OCI-LY3 (cell line): ENCODE data around the gene TSPAN9.

Experiments
- H2AFZ ChIP-seq: fragments of 200-600, 300-600 bp; shearing (Covaris generic); 2 replicates; pipeline ENCODE4 v1.6.0; 2014; ENCODE audit warnings: antibody characterized with exemption, low read depth, low read length
- H3K27ac ChIP-seq: fragments of 200-600, 300-600 bp; sonication (generic); 2 replicates; pipeline ENCODE4 v1.5.1; 2014; ENCODE audit warnings: mild to moderate bottlenecking, low read length, moderate library complexity, mixed read lengths
- H3K27me3 ChIP-seq: fragments of 200-600, 300-600 bp; sonication (generic); 2 replicates; pipeline ENCODE4 v1.6.1; 2014; ENCODE audit warnings: low read depth, low read length, mixed read lengths
- H3K36me3 ChIP-seq: fragments of 200-600, 300-600 bp; sonication (generic); replicated peaks from 2 replicates; pipeline ENCODE3; 2014; ENCODE audit warnings: low read depth, low read length, mixed read lengths
- H3K4me1 ChIP-seq: fragments of 300-600, 200-600 bp; sonication (generic); 2 replicates; pipeline ENCODE4 v1.6.1; 2014; ENCODE audit warnings: low read length, mixed read lengths
- H3K4me2 ChIP-seq: fragments of 200-600, 300-600 bp; sonication (generic); 2 replicates; pipeline ENCODE4 v1.6.1; 2014; ENCODE audit warnings: low read length, mixed read lengths
- H3K4me3 ChIP-seq: fragments of 300-600, 200-600 bp; sonication (generic); 2 replicates; pipeline ENCODE4 v1.5.1; 2014; ENCODE audit warnings: antibody characterized with exemption, mild to moderate bottlenecking, low read length, moderate library complexity
- H3K79me2 ChIP-seq: fragments of 300-600, 200-600 bp; shearing (Covaris generic); 2 replicates; pipeline ENCODE4 v1.6.1; 2014; ENCODE audit warnings: mild to moderate bottlenecking, low read length, mixed read lengths
- H3K9ac ChIP-seq: fragments of 300-600, 200-600 bp; shearing (Covaris generic); 2 replicates; pipeline ENCODE4 v1.6.0; 2014; ENCODE audit warnings: mild to moderate bottlenecking, low read length, moderate library complexity
- H3K9me3 ChIP-seq: fragments of 200-600, 300-600 bp; shearing (Covaris generic); 2 replicates; pipeline ENCODE4 v1.6.1; 2014; ENCODE audit warnings: low read length, mixed read lengths; ENCODE audit not compliant: insufficient read depth
- H4K20me1 ChIP-seq: fragments of 200-600, 300-600 bp; sonication (generic); 2 replicates; pipeline ENCODE4 v1.6.1; 2016; ENCODE audit warnings: low read length, mixed read lengths; ENCODE audit not compliant: insufficient read depth
- CTCF ChIP-seq: fragments of 200-600, 300-600 bp; sonication (generic); IDR thresholded peaks from 2 replicates; pipeline ENCODE4 v1.5.1; 2014; ENCODE audit warnings: antibody characterized with exemption, low read length, low read depth
- EZH2phosphoT487 ChIP-seq: fragments of 200-600 bp; shearing (Covaris generic); IDR thresholded peaks from 2 replicates; pipeline ENCODE4 v1.6.1; 2018; ENCODE audit warnings: antibody characterized with exemption, mixed run types, low read depth

TSPAN9 gene

GRCh38 chr12:3276226-3276625 lies 199.0 kb downstream of the TSPAN9 start:
- no peak overlapping the region for H3K4me2 ChIP-seq
- no peak overlapping the region for H2AFZ ChIP-seq
- no peak for TF ChIP-seq CTCF
- TF ChIP-seq EZH2phosphoT487: no peak

DNA sequence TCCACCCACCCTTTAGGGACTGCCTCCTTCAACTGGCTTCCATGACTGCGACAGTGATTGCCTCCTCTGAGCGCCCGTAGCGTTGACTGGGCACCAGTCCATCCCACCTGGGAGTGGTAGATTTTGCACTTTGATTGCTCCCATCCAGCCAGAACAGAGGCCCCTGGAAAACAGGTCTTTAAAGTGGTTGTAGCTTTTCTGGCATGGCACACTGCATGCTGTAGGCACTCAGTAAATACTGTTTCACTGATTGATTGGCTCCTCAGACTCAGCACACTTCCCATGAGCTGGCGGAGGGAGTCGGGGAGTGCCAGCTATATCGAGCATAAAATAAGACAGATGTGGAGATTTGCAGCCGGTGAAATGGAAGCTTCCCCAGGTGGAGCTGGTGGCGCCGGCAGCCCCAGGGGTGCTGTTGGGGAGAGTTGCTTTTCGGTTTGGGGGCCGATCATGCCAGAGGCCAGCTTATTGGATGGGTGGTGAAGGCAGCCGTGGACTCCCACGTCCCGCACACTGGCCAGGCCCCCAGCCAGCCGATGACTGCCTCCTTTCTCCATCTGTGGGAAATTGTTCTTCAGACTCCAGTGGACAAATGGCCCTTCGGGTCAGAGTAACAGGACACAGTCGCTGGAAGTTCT lies 200.2 kb downstream of the TSPAN9 start:
- Histone ChIP-seq H3K4me2 (no peak overlapping the region), H2AFZ (no peak overlapping the region), H3K4me3 (no peak overlapping the region), H3K4me1 (peaks cover 16% of the 10 kb centered on the region), H4K20me1 (no peaks in the 10 kb centered on the region), H3K27me3 (peaks cover 33% of the 10 kb centered on the region), H3K27ac (no peak overlapping the region), H3K79me2 (no peaks in the 10 kb centered on the region), H3K36me3 (no peaks in the 10 kb centered on the region), H3K9ac (no peak overlapping the region), H3K9me3 (peaks cover 2% of the 10 kb centered on the region; the same call in 1 of the 2 replicates)
- TF ChIP-seq EZH2phosphoT487 (no peak), CTCF (no peak)

More at GRCh38 chr12:3276226-3276625, 199.0 kb downstream of the TSPAN9 start:
- Histone ChIP-seq H3K27me3 (peaks cover 33% of the 10 kb centered on the region), H3K4me1 (peaks cover 5% of the 10 kb centered on the region), H3K36me3 (no peaks in the 10 kb centered on the region), H3K9me3 (no peaks in the 10 kb centered on the region; the same call in 1 of the 2 replicates), H3K27ac (no peak overlapping the region), H3K9ac (no peak overlapping the region), H4K20me1 (no peaks in the 10 kb centered on the region), H3K79me2 (no peaks in the 10 kb centered on the region), H3K4me3 (no peak overlapping the region)

DNA sequence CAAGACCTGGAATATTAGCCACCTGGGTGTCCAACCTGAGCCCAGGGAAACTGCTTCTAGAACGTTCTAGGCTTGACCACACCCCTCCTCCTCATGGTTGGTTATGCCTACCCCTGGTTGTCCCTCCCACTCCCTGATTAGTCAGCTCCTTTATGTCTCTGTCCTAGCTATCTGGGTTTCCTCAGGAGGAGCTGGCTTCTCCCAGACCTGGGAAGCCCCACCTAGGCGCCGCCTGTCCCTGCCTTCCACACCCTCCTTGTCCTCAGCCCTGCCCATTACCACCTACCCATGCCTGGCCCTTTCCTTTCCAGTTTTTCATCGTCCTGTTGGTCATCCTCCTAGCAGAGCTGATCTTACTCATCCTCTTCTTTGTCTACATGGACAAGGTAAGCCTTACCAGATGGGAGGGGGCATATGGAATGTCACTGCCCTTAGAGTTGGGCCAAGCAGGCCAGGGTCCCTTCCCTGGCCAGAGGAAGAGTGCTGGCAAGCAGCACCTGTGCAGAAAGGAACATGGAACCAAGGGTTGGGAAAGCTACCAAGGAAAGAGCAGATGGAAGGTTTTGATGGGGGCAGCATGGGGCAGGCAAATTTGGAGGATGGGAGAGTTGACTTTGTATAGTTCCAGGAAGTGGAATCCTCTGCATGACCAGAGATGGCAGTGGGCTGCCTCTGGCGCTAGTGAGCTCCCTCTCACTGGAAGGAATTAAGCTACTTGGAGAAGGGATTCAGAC lies 201.7 kb downstream of the TSPAN9 start:
- H3K36me3 ChIP-seq: no peaks in the 10 kb centered on the region
- peaks cover 2% of the 10 kb centered on the region; the same call in 1 of the 2 replicates for H3K9me3 ChIP-seq
- H2AFZ ChIP-seq: no peak overlapping the region
- H3K27me3 ChIP-seq: peaks cover 33% of the 10 kb centered on the region
- H3K79me2 ChIP-seq: no peaks in the 10 kb centered on the region
- peaks cover 16% of the 10 kb centered on the region for H3K4me1 ChIP-seq
- no peak overlapping the region for H3K4me3 ChIP-seq
- no peak overlapping the region for H3K9ac ChIP-seq
- no peaks in the 10 kb centered on the region for H4K20me1 ChIP-seq
- H3K27ac ChIP-seq: no peak overlapping the region
- TF ChIP-seq EZH2phosphoT487 (no peak), CTCF (no peak)
- no peak overlapping the region for H3K4me2 ChIP-seq

- Histone ChIP-seq H3K36me3 (no peaks in the 10 kb centered on the region), H4K20me1 (no peaks in the 10 kb centered on the region), H3K27ac (no peak overlapping the region), H3K4me1 (peaks cover 16% of the 10 kb centered on the region), H3K9ac (no peak overlapping the region), H2AFZ (no peak overlapping the region), H3K79me2 (no peaks in the 10 kb centered on the region), H3K9me3 (peaks cover 2% of the 10 kb centered on the region; the same call in 1 of the 2 replicates), H3K27me3 (peaks cover 33% of the 10 kb centered on the region), H3K4me3 (no peak overlapping the region), H3K4me2 (no peak overlapping the region)
- TF ChIP-seq CTCF (no peak), EZH2phosphoT487 (no peak)
These were observed 202.2 kb downstream of the TSPAN9 start for GRCh38 chr12:3279415-3279780.
